Loucy (cell line): Measurements from ENCODE around the gene FMN2.

Experiments used
- EZH2phosphoT487 ChIP-seq: fragments of 200-600 bp; IDR thresholded peaks from 2 replicates; pipeline ENCODE4 v1.6.1; 2018; ENCODE audit warnings: antibody characterized with exemption, mild to moderate bottlenecking, moderate library complexity, borderline replicate concordance
- TF ChIP-seq, protein P1 (sequence below): fragments of 200-600 bp; sonication (generic); conservative IDR thresholded peaks from 2 replicates; pipeline ENCODE4 v1.5.1; 2014; ENCODE audit warnings: mild to moderate bottlenecking, antibody characterized with exemption, low read length

DNA sequence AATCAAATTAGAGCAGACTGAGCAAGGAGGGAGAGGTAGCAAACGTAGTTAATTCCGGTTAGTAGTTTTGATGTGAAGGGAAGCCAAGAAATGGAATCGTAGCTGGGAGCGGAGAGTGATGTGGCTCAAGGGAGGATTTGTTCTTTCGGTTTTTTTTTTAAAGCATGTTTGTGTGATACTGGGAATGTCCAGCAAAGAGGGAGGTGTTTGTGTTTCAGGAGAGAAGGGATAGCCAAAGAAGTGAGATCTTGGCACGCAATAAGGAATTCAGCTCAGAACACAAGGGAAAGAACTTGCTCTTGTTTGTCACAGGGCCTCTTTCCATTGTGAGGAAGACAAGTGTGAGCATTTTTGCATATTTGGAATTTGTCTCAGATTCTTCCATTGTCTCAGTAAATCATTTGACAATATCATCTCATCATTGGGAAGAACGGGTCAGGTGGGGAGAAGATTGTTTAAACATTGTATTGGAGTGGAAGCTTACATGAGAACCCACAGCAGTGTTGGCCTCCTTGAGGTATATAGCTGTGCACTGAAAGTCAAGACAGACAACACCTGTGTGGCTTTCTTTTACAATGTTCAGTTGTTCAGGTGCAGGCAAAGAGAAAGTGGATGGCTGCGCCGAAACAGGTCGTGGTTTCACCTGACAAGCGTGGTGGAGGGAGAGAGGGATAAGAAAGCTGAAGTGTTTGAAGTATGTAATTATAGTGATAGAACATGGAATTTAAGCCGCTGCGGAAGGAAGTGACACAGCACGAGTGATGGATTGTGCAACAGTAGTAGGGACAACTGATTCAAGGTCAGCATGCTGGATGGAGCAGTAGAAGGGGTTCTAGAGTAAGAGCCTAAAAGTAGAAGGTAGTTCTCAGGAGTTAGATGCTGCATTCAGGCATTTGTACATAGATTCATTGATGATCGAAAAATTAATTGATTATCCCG is 25.4 kb downstream of the FMN2 start:
- TF ChIP-seq, protein P1, sequence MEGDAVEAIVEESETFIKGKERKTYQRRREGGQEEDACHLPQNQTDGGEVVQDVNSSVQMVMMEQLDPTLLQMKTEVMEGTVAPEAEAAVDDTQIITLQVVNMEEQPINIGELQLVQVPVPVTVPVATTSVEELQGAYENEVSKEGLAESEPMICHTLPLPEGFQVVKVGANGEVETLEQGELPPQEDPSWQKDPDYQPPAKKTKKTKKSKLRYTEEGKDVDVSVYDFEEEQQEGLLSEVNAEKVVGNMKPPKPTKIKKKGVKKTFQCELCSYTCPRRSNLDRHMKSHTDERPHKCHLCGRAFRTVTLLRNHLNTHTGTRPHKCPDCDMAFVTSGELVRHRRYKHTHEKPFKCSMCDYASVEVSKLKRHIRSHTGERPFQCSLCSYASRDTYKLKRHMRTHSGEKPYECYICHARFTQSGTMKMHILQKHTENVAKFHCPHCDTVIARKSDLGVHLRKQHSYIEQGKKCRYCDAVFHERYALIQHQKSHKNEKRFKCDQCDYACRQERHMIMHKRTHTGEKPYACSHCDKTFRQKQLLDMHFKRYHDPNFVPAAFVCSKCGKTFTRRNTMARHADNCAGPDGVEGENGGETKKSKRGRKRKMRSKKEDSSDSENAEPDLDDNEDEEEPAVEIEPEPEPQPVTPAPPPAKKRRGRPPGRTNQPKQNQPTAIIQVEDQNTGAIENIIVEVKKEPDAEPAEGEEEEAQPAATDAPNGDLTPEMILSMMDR = no peak
- TF ChIP-seq EZH2phosphoT487 = no peak
